Mesendoderm (in vitro differentiated cells): ENCODE measurements around the gene MVB12B.

Experiments
- DNase-seq: peaks from one replicate; pipeline ENCODE4 v3.0.0; 2013
- H2AK5ac ChIP-seq: 2 replicates; pipeline ENCODE4 v1.6.1; 2013; ENCODE audit warnings: low read length, inconsistent platforms
- H2BK120ac ChIP-seq: 2 replicates; pipeline ENCODE4 v1.6.1; 2013; ENCODE audit warnings: low read depth, mild to moderate bottlenecking, low read length, moderate library complexity, mixed read lengths
- H2BK15ac ChIP-seq: replicated peaks from 2 replicates; pipeline ENCODE4 v1.6.1; 2013; ENCODE audit warnings: low read depth, mild to moderate bottlenecking, moderate library complexity
- H2BK5ac ChIP-seq: 2 replicates; pipeline ENCODE4 v1.6.1; 2013; ENCODE audit warnings: low read length, inconsistent platforms
- H3K18ac ChIP-seq: 2 replicates; pipeline ENCODE4 v1.6.1; 2013; ENCODE audit warnings: mild to moderate bottlenecking, low read length, mixed read lengths
- H3K23ac ChIP-seq: one replicate; pipeline ENCODE4 v1.6.1; 2013; ENCODE audit warnings: low read length
- H3K27ac ChIP-seq: 2 replicates; pipeline ENCODE4 v1.5.1; 2013; ENCODE audit warnings: low read depth, mild to moderate bottlenecking, inconsistent platforms, low read length, moderate library complexity
- H3K27me3 ChIP-seq: 2 replicates; pipeline ENCODE4 v1.6.1; 2013; ENCODE audit warnings: low read length, control low read depth, mild to moderate bottlenecking, inconsistent platforms; ENCODE audit not compliant: insufficient read depth, poor library complexity
- H3K36me3 ChIP-seq: 2 replicates; pipeline ENCODE4 v1.6.1; 2013; ENCODE audit warnings: low read length, inconsistent platforms; ENCODE audit not compliant: control insufficient read depth, insufficient read depth
- H3K4ac ChIP-seq: one replicate; pipeline ENCODE4 v1.6.1; 2013; ENCODE audit warnings: low read depth, mild to moderate bottlenecking, low read length, moderate library complexity
- H3K4me1 ChIP-seq: 2 replicates; pipeline ENCODE4 v1.6.1; 2013; ENCODE audit warnings: low read depth, low read length, inconsistent platforms; ENCODE audit not compliant: control insufficient read depth
- H3K4me2 ChIP-seq: 2 replicates; pipeline ENCODE4 v1.6.1; 2013; ENCODE audit warnings: low read length
- H3K4me3 ChIP-seq: 2 replicates; pipeline ENCODE4 v1.5.1; 2013; ENCODE audit warnings: mild to moderate bottlenecking, low read length
- H3K56ac ChIP-seq: one replicate; pipeline ENCODE4 v1.6.1; 2013; ENCODE audit warnings: low read length
- H3K79me1 ChIP-seq: 2 replicates; pipeline ENCODE4 v1.6.1; 2013; ENCODE audit warnings: low read length, inconsistent platforms
- H3K79me2 ChIP-seq: 2 replicates; pipeline ENCODE4 v1.6.1; 2013; ENCODE audit warnings: mild to moderate bottlenecking, low read length; ENCODE audit not compliant: control insufficient read depth, insufficient read depth
- H3K9ac ChIP-seq: 2 replicates; pipeline ENCODE4 v1.6.1; 2013; ENCODE audit warnings: low read length, inconsistent platforms
- H4K5ac ChIP-seq: one replicate; pipeline ENCODE4 v1.6.1; 2013; ENCODE audit warnings: low read length
- H4K8ac ChIP-seq: one replicate; pipeline ENCODE4 v1.6.1; 2013; ENCODE audit warnings: low read depth, mild to moderate bottlenecking, control low read depth, low read length, moderate library complexity
- WGBS: extraction: QIAGEN DNeasy Blood & Tissue Kit; methylation state at CpG from one replicate; pipeline ENCODE4 v1.1.7; 2013; ENCODE audit warnings: low lambda C conversion rate, missing lambda C conversion rate; ENCODE audit not compliant: insufficient coverage; ENCODE audit errors: extremely low coverage; 5-methylcytosine and 5-hydroxymethylcytosine counted together

The MVB12B gene

GRCh38 chr9:126491949-126492348, 165.3 kb downstream of the MVB12B start:
- no peak overlapping the region for H4K5ac ChIP-seq
- no peak overlapping the region for H3K4ac ChIP-seq
- WGBS, result no CpG with 5 or more reads among the region's 10 CpGs
- no peaks in the 10 kb centered on the region for H3K27me3 ChIP-seq
- H3K4me3 ChIP-seq, result no peak overlapping the region
- H3K79me1 ChIP-seq, result no peaks in the 10 kb centered on the region
- no peak overlapping the region for H3K23ac ChIP-seq
- H3K4me1 ChIP-seq, result no peaks in the 10 kb centered on the region
- no peak overlapping the region for H2BK5ac ChIP-seq
- no peak overlapping the region for H3K4me2 ChIP-seq
- H2BK15ac ChIP-seq, result no peak overlapping the region
- no peaks in the 10 kb centered on the region for H3K36me3 ChIP-seq
- H3K56ac ChIP-seq, result no peak overlapping the region
- H3K79me2 ChIP-seq, result no peaks in the 10 kb centered on the region
- no peak overlapping the region for H3K18ac ChIP-seq
- no peak for DNase-seq
- no peak overlapping the region for H2BK120ac ChIP-seq
- H3K27ac ChIP-seq, result no peak overlapping the region
- no peak overlapping the region for H4K8ac ChIP-seq
- no peak overlapping the region for H2AK5ac ChIP-seq
- H3K9ac ChIP-seq, result no peak overlapping the region

- Histone ChIP-seq H3K4ac (no peak overlapping the region), H4K8ac (no peak overlapping the region), H3K9ac (no peak overlapping the region), H3K56ac (no peak overlapping the region), H2AK5ac (no peak overlapping the region), H3K27ac (no peak overlapping the region), H4K5ac (no peak overlapping the region), H3K79me2 (no peaks in the 10 kb centered on the region), H3K23ac (no peak overlapping the region), H3K4me1 (no peaks in the 10 kb centered on the region), H2BK15ac (no peak overlapping the region), H3K36me3 (no peaks in the 10 kb centered on the region), H3K18ac (no peak overlapping the region), H3K4me2 (no peak overlapping the region), H3K27me3 (no peaks in the 10 kb centered on the region), H2BK120ac (no peak overlapping the region), H2BK5ac (no peak overlapping the region), H3K4me3 (no peak overlapping the region), H3K79me1 (no peaks in the 10 kb centered on the region)
- DNase-seq, result no peak
- WGBS, result no CpG with 5 or more reads among the region's 6 CpGs
Measured at GRCh38 chr9:126494264-126494663, 167.6 kb downstream of the MVB12B start.

DNA sequence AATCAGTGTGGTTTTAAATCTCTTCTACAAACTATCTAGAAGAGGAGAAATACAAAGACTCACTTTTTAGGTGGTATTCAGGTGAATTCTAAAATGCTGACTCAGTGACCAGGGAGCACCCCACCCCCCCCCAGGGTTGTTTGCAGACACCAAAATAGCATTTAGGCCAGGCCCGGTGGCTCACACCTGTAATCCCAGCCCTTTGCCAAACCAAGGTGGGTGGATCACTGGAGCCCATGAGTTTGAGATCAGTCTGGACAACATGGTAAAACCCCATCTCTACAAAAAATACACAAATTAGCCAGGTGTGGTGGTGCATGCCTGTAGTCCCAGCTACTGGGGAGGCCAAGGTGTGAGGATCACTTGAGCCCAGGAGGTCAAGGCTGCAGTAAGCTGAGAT, 168.1 kb downstream of the MVB12B start:
- no peak overlapping the region for H2AK5ac ChIP-seq
- H2BK120ac ChIP-seq, result no peak overlapping the region
- H2BK15ac ChIP-seq, result no peak overlapping the region
- H3K18ac ChIP-seq, result no peak overlapping the region
- H2BK5ac ChIP-seq, result no peak overlapping the region
- no peak overlapping the region for H3K9ac ChIP-seq
- DNase-seq, result no peak
- no peak overlapping the region for H3K4ac ChIP-seq
- H3K79me1 ChIP-seq, result no peaks in the 10 kb centered on the region
- H3K56ac ChIP-seq, result no peak overlapping the region
- H3K79me2 ChIP-seq, result no peaks in the 10 kb centered on the region
- no peak overlapping the region for H3K4me2 ChIP-seq
- no peak overlapping the region for H3K23ac ChIP-seq
- H3K27me3 ChIP-seq, result no peaks in the 10 kb centered on the region
- H4K8ac ChIP-seq, result no peak overlapping the region
- H3K4me3 ChIP-seq, result no peak overlapping the region
- no CpG with 5 or more reads among the region's 1 CpG for WGBS
- no peak overlapping the region for H4K5ac ChIP-seq
- H3K36me3 ChIP-seq, result no peaks in the 10 kb centered on the region
- H3K27ac ChIP-seq, result no peak overlapping the region
- no peaks in the 10 kb centered on the region for H3K4me1 ChIP-seq

GRCh38 chr9:126495411-126496180, 169.0 kb downstream of the MVB12B start:
- Histone ChIP-seq H3K27ac (no peak overlapping the region), H3K79me2 (no peaks in the 10 kb centered on the region), H3K4me1 (no peaks in the 10 kb centered on the region), H3K36me3 (no peaks in the 10 kb centered on the region), H4K8ac (no peak overlapping the region), H2BK5ac (no peak overlapping the region), H4K5ac (no peak overlapping the region), H2BK15ac (no peak overlapping the region), H3K56ac (no peak overlapping the region), H3K18ac (no peak overlapping the region), H3K4me3 (no peak overlapping the region), H3K9ac (no peak overlapping the region), H3K4ac (no peak overlapping the region), H2AK5ac (no peak overlapping the region), H3K27me3 (no peaks in the 10 kb centered on the region), H3K79me1 (no peaks in the 10 kb centered on the region), H3K23ac (no peak overlapping the region), H2BK120ac (no peak overlapping the region), H3K4me2 (no peak overlapping the region)
- no peak for DNase-seq
- WGBS, result no CpG with 5 or more reads among the region's 7 CpGs

- H3K4me2 ChIP-seq, result no peak overlapping the region
- no peak overlapping the region for H3K4ac ChIP-seq
- no peak overlapping the region for H2BK15ac ChIP-seq
- H3K79me1 ChIP-seq, result no peaks in the 10 kb centered on the region
- H4K5ac ChIP-seq, result no peak overlapping the region
- no peak overlapping the region for H3K27ac ChIP-seq
- no peak overlapping the region for H4K8ac ChIP-seq
- H2AK5ac ChIP-seq, result no peak overlapping the region
- H3K27me3 ChIP-seq, result no peaks in the 10 kb centered on the region
- no peak overlapping the region for H3K9ac ChIP-seq
- no CpG with 5 or more reads among the region's 3 CpGs for WGBS
- H2BK120ac ChIP-seq, result no peak overlapping the region
- H3K23ac ChIP-seq, result no peak overlapping the region
- no peak overlapping the region for H3K4me3 ChIP-seq
- H3K56ac ChIP-seq, result no peak overlapping the region
- H3K79me2 ChIP-seq, result no peaks in the 10 kb centered on the region
- no peak overlapping the region for H3K18ac ChIP-seq
- H2BK5ac ChIP-seq, result no peak overlapping the region
- H3K36me3 ChIP-seq, result no peaks in the 10 kb centered on the region
- DNase-seq, result no peak
- no peaks in the 10 kb centered on the region for H3K4me1 ChIP-seq
Measured at GRCh38 chr9:126496181-126496576, 169.6 kb downstream of the MVB12B start.
